PC-3 (cell line): ENCODE results near the gene ZEB2. TPM values are rescaled to one million over a fixed set of nuclear protein-coding genes. Genes with fewer than 3 reads are reported as not detected.

ENCODE experiments used
- ATAC-seq: fragments of 200-7000 bp; cut with Tn5 transposase; 2 replicates; pipeline ENCODE4 v1.9.1; 2020; ENCODE audit warnings: mild to moderate bottlenecking, moderate library complexity
- BruUV-seq: library from RNA; stranded (reverse); fragments of 400-500 nt; replicated peaks from 2 replicates; lab custom pipeline; 2021; lab: Mats Ljungman, UMichigan
- CTCF ChIA-PET: fragments of 300-600 bp; sonication (Branson Sonifier 250); formaldehyde crosslinking; loops from one replicate; lab custom pipeline; 2022; ENCODE audit warnings: antibody characterized with exemption; lab: Charles Lee
- POLR2A ChIA-PET: fragments of 300-600 bp; sonication (Branson Sonifier 250); formaldehyde crosslinking; loops from one replicate; lab custom pipeline; 2022; ENCODE audit warnings: antibody characterized with exemption; ENCODE audit not compliant: unreplicated experiment; lab: Charles Lee
- DNase-seq: peaks from one replicate; pipeline ENCODE4 v3.0.0-alpha.2; 2015
- H2AFZ ChIP-seq: fragments of 300-600 bp; sonication (generic); 2 replicates; pipeline ENCODE4 v1.6.0; 2016; ENCODE audit warnings: antibody characterized with exemption, low read length
- H3F3A ChIP-seq: fragments of 300-600 bp; sonication (generic); one replicate; pipeline ENCODE4 v1.6.0; 2017; ENCODE audit warnings: antibody characterized with exemption, low read length, control low read depth, mild to moderate bottlenecking; ENCODE audit not compliant: unreplicated experiment
- H3K27ac ChIP-seq: fragments of 300-600 bp; sonication (generic); 2 replicates; pipeline ENCODE4 v1.5.1; 2016; ENCODE audit warnings: mild to moderate bottlenecking, low read length
- H3K27me3 ChIP-seq: fragments of 300-600 bp; sonication (generic); 2 replicates; pipeline ENCODE4 v1.6.1; 2016; ENCODE audit warnings: low read length, mixed read lengths
- H3K36me3 ChIP-seq: fragments of 300-600 bp; sonication (generic); 2 replicates; pipeline ENCODE4 v1.6.1; 2016; ENCODE audit warnings: low read depth, mixed run types, low read length, mixed read lengths
- H3K4me1 ChIP-seq: fragments of 300-600 bp; sonication (generic); 2 replicates; pipeline ENCODE4 v1.5.1; 2016; ENCODE audit warnings: low read length; ENCODE audit not compliant: insufficient read depth
- H3K4me2 ChIP-seq: fragments of 300-600 bp; sonication (generic); 2 replicates; pipeline ENCODE4 v1.6.0; 2016; ENCODE audit warnings: low read length
- H3K4me3 ChIP-seq: fragments of 300-600 bp; sonication (generic); 2 replicates; pipeline ENCODE4 v1.5.1; 2016; ENCODE audit warnings: mild to moderate bottlenecking, low read length, mixed read lengths
- H3K79me2 ChIP-seq: fragments of 300-600 bp; sonication (generic); 2 replicates; pipeline ENCODE4 v1.6.1; 2017; ENCODE audit warnings: low read length, mixed read lengths
- H3K9ac ChIP-seq: fragments of 300-600 bp; sonication (generic); 2 replicates; pipeline ENCODE4 v1.6.0; 2016; ENCODE audit warnings: mild to moderate bottlenecking, low read length
- H3K9me2 ChIP-seq: fragments of 300-600 bp; sonication (generic); replicated peaks from 2 replicates; pipeline ENCODE4 v1.6.1; 2016; ENCODE audit warnings: mixed run types, low read length, mixed read lengths
- H3K9me3 ChIP-seq: fragments of 300-600 bp; sonication (generic); 2 replicates; pipeline ENCODE4 v1.6.1; 2016; ENCODE audit warnings: low read length, mixed read lengths
- H4K20me1 ChIP-seq: fragments of 300-600 bp; sonication (generic); 2 replicates; pipeline ENCODE4 v1.6.1; 2016; ENCODE audit warnings: low read length, mixed read lengths
- CTCF ChIP-seq: fragments of 300-600 bp; sonication (generic); conservative IDR thresholded peaks from 2 replicates; pipeline ENCODE4 v1.5.1; 2017; ENCODE audit warnings: antibody characterized with exemption, low read depth, mild to moderate bottlenecking, low read length
- EZH2 ChIP-seq: fragments of 300-600 bp; sonication (generic); IDR thresholded peaks from one replicate; pipeline ENCODE4 v1.6.1; 2017; ENCODE audit warnings: antibody characterized with exemption, mild to moderate bottlenecking, low read length; ENCODE audit not compliant: unreplicated experiment
- EZH2phosphoT487 ChIP-seq: fragments of 300-600 bp; sonication (generic); IDR thresholded peaks from 2 replicates; pipeline ENCODE4 v1.6.1; 2018; ENCODE audit warnings: mild to moderate bottlenecking, antibody characterized with exemption, low read length, borderline replicate concordance
- intact Hi-C: fragments of 100-400 bp; cut with micrococcal nuclease; formaldehyde crosslinking; loops from 2 replicates; pipeline ENCODE4 v1.9.0; 2023
- total RNA-seq: library from RNA; depleted of rRNA; stranded (reverse); fragments of >200 nt; gene quantifications from 2 replicates; pipeline ENCODE4 v1.2.3, GENCODE V29; 2014

Gene ZEB2
- total RNA-seq, 1 experiment from 2014 or later = 1.1 TPM

GRCh38 chr2:144437636-144438035 lies 82.3 kb downstream of the ZEB2 start:
- Histone ChIP-seq H3K9me3 (no peaks in the 10 kb centered on the region), H3K79me2 (no peaks in the 10 kb centered on the region), H3K36me3 (no peaks in the 10 kb centered on the region), H3K9ac (no peak overlapping the region), H3K27ac (peak overlapping the region; percentile 8; the same call in 1 of the 2 replicates), H3K4me3 (no peak overlapping the region), H4K20me1 (no peaks in the 10 kb centered on the region), H3K4me2 (peak overlapping the region; percentile 42), H3K9me2 (no peaks in the 10 kb centered on the region), H3K4me1 (peaks cover 21% of the 10 kb centered on the region), H2AFZ (no peak overlapping the region), H3K27me3 (no peaks in the 10 kb centered on the region), H3F3A (no peaks in the 10 kb centered on the region)
- ATAC-seq (peak; percentile 91), DNase-seq (peak; percentile 57)
- intact Hi-C loops = loop anchor here (5.0 to 10.0 kb wide), 3 partner anchors 80 to 207 kb away; a partner anchor contains a TSS
- BruUV-seq = no TSS peak
- no peak for TF ChIP-seq EZH2phosphoT487
- no peak for TF ChIP-seq EZH2
- no peak for TF ChIP-seq CTCF
- ChIA-PET CTCF (no interaction called here), POLR2A (interaction anchor here (0.6 kb wide), 2 partner anchors 15 to 240 kb away, joined by 4 to 6 read pairs; no protein-coding TSS in a partner anchor)

- TF ChIP-seq EZH2 (no peak), CTCF (no peak), EZH2phosphoT487 (no peak)
- ChIA-PET POLR2A (no interaction called here), CTCF (no interaction called here)
- Histone ChIP-seq H3K27me3 (no peaks in the 10 kb centered on the region), H3K9me2 (no peaks in the 10 kb centered on the region), H2AFZ (no peak overlapping the region), H3K36me3 (no peaks in the 10 kb centered on the region), H3K9me3 (no peaks in the 10 kb centered on the region), H3K4me1 (peaks cover 21% of the 10 kb centered on the region), H3K4me2 (no peak overlapping the region), H3F3A (no peaks in the 10 kb centered on the region), H4K20me1 (no peaks in the 10 kb centered on the region), H3K27ac (no peak overlapping the region), H3K9ac (no peak overlapping the region), H3K4me3 (no peak overlapping the region), H3K79me2 (no peaks in the 10 kb centered on the region)
- ATAC-seq (no peak), DNase-seq (no peak)
- intact Hi-C loops = loop anchor here (5.0 to 10.0 kb wide), 3 partner anchors 83 to 210 kb away; a partner anchor contains a TSS
- no TSS peak for BruUV-seq
Measured at GRCh38 chr2:144434425-144435222, 85.3 kb downstream of the ZEB2 start.

- Histone ChIP-seq H3K9me2 (no peaks in the 10 kb centered on the region), H4K20me1 (no peaks in the 10 kb centered on the region), H3K9ac (no peak overlapping the region), H2AFZ (no peak overlapping the region), H3K79me2 (no peaks in the 10 kb centered on the region), H3K4me3 (no peak overlapping the region), H3K4me2 (no peak overlapping the region), H3K27me3 (no peaks in the 10 kb centered on the region), H3K9me3 (no peaks in the 10 kb centered on the region), H3K36me3 (no peaks in the 10 kb centered on the region), H3K4me1 (peaks cover 16% of the 10 kb centered on the region), H3F3A (no peaks in the 10 kb centered on the region), H3K27ac (no peak overlapping the region)
- POLR2A ChIA-PET = no interaction called here
- intact Hi-C loops = loop anchor here (10.0 kb wide), 2 partner anchors 98 to 212 kb away; a partner anchor contains a TSS
- TF ChIP-seq EZH2 = no peak
- TF ChIP-seq CTCF = no peak
- no peak for TF ChIP-seq EZH2phosphoT487
- DNase-seq (no peak), ATAC-seq (no peak)
- CTCF ChIA-PET = no interaction called here
- no TSS peak for BruUV-seq
Measured at GRCh38 chr2:144432921-144433320, 87.0 kb downstream of the ZEB2 start.
